Testis (tissue), 3 donors: ENCODE measurements around the gene FILIP1L. TPM values are rescaled to one million over a fixed set of nuclear protein-coding genes. Genes with fewer than 3 reads are reported as not detected.

Experiments
- DNase-seq: peaks from one replicate; pipeline ENCODE4 v3.0.0-alpha.2; 2019
- H3K27ac ChIP-seq, 2 donors: fragments of 200-600 bp; sonication (generic); one replicate each; pipeline ENCODE4 v1.5.1; 2019
- H3K27me3 ChIP-seq: fragments of 200-600 bp; sonication (generic); one replicate; pipeline ENCODE4 v1.5.1; 2019
- H3K36me3 ChIP-seq: fragments of 200-600 bp; sonication (generic); one replicate; pipeline ENCODE4 v1.5.1; 2017; ENCODE audit warnings: low read depth; ENCODE audit errors: missing control alignments
- H3K4me1 ChIP-seq: fragments of 200-600 bp; sonication (generic); one replicate; pipeline ENCODE4 v1.5.1; 2019
- H3K4me3 ChIP-seq, 2 donors: fragments of 200-600 bp; sonication (generic); one replicate each; pipeline ENCODE4 v1.5.1; 2017 to 2019
- H3K9me3 ChIP-seq: fragments of 200-600 bp; sonication (generic); one replicate; pipeline ENCODE4 v1.5.1; 2017
- POLR2A ChIP-seq: fragments of 450-650 bp; IDR thresholded peaks from one replicate; pipeline ENCODE4 v1.6.1; 2017; ENCODE audit warnings: antibody characterized with exemption, mild to moderate bottlenecking, moderate library complexity
- WGBS, 2 donors: methylation state at CpG; one replicate each; pipeline ENCODE4 v1.1.5; 2018; 5-methylcytosine and 5-hydroxymethylcytosine counted together
- intact Hi-C: fragments of 100-400 bp; cut with DNase I; formaldehyde crosslinking; loops from one replicate; pipeline ENCODE4 v1.15.1; 2023; ENCODE audit warnings: low total_unique reads
- polyA plus RNA-seq: library from polyadenylated mRNA; stranded (reverse); fragments of 350-450 nt; fragmentation: Illumina TruSeq; extraction: RNeasy Lipid Tissue Mini Kit (QIAGEN cat#74804); gene quantifications from one replicate; pipeline ENCODE4 v1.2.3, GENCODE V29; 2014; ENCODE audit warnings: low read depth, low replicate concordance; ENCODE audit not compliant: insufficient read depth
- total RNA-seq, 2 donors: library from RNA; depleted of rRNA; stranded (reverse); fragments of >200 nt; gene quantifications; one replicate each; pipeline ENCODE4 v1.2.3, GENCODE V29; 2016
- TF ChIP-seq, protein P1 (sequence below), 3 experiments: fragments of 450-650 bp in 2 of 3; fragments of 200-600 bp in 1 of 3; sonication (generic) in 1 of 3; IDR thresholded peaks; one replicate each; pipeline ENCODE4 v1.5.1; 2016 to 2019; ENCODE audit warnings: antibody characterized with exemption in 3 of 3, mild to moderate bottlenecking in 2 of 3, moderate library complexity in 1 of 3

FILIP1L gene
- total and polyA plus RNA-seq, 3 donors from 2014 or later = 16.5 to 20.1 (median 16.7) TPM

DNA sequence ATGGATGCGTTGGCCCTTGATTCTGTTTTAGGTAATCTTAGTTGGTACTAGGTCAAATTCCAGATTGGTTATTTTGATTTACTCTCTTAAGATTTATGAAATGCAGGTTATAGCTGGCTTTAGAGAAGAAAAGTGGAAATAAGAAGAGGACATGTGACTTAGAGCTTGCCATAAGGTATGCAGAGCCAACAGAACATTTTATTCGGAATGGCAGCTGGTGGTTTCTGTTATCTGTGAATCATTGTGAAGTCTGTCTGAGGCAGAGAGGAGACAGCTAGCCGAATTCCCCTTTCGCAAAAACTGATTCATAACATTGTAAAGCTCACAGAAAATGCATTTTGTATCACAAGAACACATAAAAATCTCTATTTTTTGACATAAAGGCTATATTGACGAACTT lies 82.1 kb downstream of the FILIP1L start:
- Histone ChIP-seq H3K36me3 (no peaks in the 10 kb centered on the region), H3K4me3 (no peak overlapping the region), H3K27ac (no peak overlapping the region), H3K4me1 (peaks cover 8% of the 10 kb centered on the region), H3K9me3 (no peaks in the 10 kb centered on the region), H3K27me3 (no peaks in the 10 kb centered on the region)
- intact Hi-C loops = no loop called here
- TF ChIP-seq POLR2A = no peak
- TF ChIP-seq, protein P1, sequence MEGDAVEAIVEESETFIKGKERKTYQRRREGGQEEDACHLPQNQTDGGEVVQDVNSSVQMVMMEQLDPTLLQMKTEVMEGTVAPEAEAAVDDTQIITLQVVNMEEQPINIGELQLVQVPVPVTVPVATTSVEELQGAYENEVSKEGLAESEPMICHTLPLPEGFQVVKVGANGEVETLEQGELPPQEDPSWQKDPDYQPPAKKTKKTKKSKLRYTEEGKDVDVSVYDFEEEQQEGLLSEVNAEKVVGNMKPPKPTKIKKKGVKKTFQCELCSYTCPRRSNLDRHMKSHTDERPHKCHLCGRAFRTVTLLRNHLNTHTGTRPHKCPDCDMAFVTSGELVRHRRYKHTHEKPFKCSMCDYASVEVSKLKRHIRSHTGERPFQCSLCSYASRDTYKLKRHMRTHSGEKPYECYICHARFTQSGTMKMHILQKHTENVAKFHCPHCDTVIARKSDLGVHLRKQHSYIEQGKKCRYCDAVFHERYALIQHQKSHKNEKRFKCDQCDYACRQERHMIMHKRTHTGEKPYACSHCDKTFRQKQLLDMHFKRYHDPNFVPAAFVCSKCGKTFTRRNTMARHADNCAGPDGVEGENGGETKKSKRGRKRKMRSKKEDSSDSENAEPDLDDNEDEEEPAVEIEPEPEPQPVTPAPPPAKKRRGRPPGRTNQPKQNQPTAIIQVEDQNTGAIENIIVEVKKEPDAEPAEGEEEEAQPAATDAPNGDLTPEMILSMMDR (IDR thresholded peaks at IDR 0.05) = no peak
- no peak for DNase-seq
- WGBS, 2 donors = 63 to 65% methylated on average over 5 of the region's 5 CpGs

DNA sequence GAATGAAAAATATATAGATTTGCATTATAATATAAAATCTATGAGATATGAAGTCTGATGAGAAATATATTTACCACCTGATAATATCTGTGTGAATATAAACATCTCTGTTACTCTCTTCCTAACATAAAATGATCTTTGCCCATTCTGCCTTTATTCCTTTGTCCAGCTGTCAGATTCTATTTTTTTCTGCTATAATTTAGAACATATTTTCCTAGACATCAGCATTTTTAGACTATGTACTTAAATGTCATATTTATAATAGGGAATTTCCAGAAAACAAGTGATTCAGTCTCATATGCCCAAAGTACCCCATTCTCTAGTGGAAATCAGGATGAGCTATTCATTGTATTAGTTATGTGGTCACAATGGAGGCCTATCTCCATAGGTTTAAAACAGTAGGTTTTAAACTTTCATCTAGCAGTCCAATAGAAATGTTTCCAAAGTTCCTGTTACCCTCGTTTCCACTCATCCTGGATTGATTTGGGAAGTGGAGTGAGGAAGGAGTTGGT lies 83.3 kb downstream of the FILIP1L start:
- Histone ChIP-seq H3K4me1 (peaks cover 8% of the 10 kb centered on the region), H3K9me3 (no peaks in the 10 kb centered on the region), H3K27me3 (no peaks in the 10 kb centered on the region), H3K36me3 (no peaks in the 10 kb centered on the region), H3K27ac (no peak overlapping the region), H3K4me3 (no peak overlapping the region)
- DNase-seq = no peak
- 96 to 97% methylated on average over 1 of the region's 1 CpG for WGBS, 2 donors
- intact Hi-C loops = no loop called here
- no peak for TF ChIP-seq POLR2A
- TF ChIP-seq, protein P1 (IDR thresholded peaks at IDR 0.05) = no peak

DNA sequence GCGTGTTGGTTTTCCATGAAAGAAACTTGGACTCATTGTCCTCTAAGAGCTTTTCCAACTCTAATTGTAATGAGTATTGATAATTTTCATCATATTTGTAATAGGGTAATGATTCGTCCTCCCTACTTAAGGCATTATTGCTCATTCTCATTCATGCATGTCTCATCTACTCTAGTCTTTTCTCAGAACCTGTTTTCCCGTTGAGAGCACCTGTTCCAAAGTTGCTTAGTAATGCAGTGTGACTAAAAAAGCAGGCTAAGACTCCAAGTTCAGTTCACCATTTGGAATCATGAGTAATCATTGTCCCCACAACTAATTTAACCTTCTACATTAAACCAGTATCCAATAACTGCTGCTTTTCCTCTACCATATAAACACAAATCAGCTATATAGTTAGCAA lies 84.0 kb downstream of the FILIP1L start:
- WGBS, 2 donors = 86 to 92% methylated on average over 3 of the region's 3 CpGs
- DNase-seq = no peak
- Histone ChIP-seq H3K27ac (no peak overlapping the region), H3K4me1 (peaks cover 10% of the 10 kb centered on the region), H3K9me3 (no peaks in the 10 kb centered on the region), H3K4me3 (no peak overlapping the region), H3K36me3 (no peaks in the 10 kb centered on the region), H3K27me3 (no peaks in the 10 kb centered on the region)
- no peak for TF ChIP-seq POLR2A
- TF ChIP-seq, protein P1 (IDR thresholded peaks at IDR 0.05) = no peak
- intact Hi-C loops = no loop called here

DNA sequence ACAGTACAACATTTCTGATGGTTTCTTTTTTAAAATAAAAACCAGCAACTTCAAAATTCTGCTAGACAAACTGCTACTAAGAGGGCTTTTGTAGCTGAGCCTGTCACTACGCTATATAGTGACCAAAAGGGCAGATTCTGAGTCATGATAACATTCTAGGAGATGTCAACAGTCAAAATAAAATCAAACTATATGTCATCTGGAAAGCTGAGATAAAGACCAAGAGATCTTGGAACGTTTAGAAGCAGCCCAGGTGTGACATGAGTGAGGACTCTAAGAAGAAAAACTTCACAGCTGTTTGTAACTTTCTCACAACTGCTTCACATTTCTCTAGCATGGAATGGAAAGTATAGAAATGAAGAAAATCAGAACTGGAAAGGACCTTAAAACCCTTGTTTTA lies 84.6 kb downstream of the FILIP1L start:
- 70 to 75% methylated on average over 2 of the region's 2 CpGs for WGBS, 2 donors
- Histone ChIP-seq H3K4me3 (no peak overlapping the region), H3K36me3 (no peaks in the 10 kb centered on the region), H3K4me1 (peaks cover 17% of the 10 kb centered on the region), H3K9me3 (no peaks in the 10 kb centered on the region), H3K27ac (no peak overlapping the region), H3K27me3 (no peaks in the 10 kb centered on the region)
- no peak for TF ChIP-seq POLR2A
- TF ChIP-seq, protein P1 (IDR thresholded peaks at IDR 0.05) = no peak
- intact Hi-C loops = no loop called here
- DNase-seq = no peak

DNA sequence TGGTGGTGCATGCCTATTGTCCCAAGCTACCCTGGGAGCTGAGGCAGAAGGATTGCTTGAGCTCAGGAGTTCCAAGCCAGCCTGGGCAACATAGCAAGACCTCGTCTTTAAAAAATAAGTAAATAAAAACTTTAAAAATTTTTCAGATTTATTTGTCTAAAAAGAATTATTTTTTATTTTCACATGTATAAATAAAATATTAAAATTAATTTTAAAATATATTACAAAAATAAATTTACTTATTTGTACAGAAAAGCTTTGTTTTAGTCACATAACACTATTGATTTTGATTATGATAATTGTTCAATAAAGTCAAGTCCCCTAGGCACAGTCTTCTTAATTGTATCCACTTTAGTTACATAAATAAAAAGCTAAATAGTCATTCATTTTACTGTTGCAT lies 85.2 kb downstream of the FILIP1L start:
- Histone ChIP-seq H3K4me3 (no peak overlapping the region), H3K27ac (no peak overlapping the region), H3K27me3 (no peaks in the 10 kb centered on the region), H3K4me1 (peaks cover 23% of the 10 kb centered on the region), H3K9me3 (no peaks in the 10 kb centered on the region), H3K36me3 (no peaks in the 10 kb centered on the region)
- 91 to 97% methylated on average over 1 of the region's 1 CpG for WGBS, 2 donors
- TF ChIP-seq, protein P1 (IDR thresholded peaks at IDR 0.05) = no peak
- TF ChIP-seq POLR2A = no peak
- intact Hi-C loops = no loop called here
- DNase-seq = no peak
